Right lobe of liver (tissue), 4 donors: Measurements from ENCODE around the gene WASF3.

Experiments used
- POLR2A ChIP-seq: fragments of 450-650 bp; IDR thresholded peaks from one replicate; pipeline ENCODE4 v1.6.1; 2017; ENCODE audit warnings: antibody characterized with exemption, mild to moderate bottlenecking
- TF ChIP-seq, protein P1 (sequence below), 4 donors: fragments of 200-600 bp in 3 of 4; fragments of 450-650 bp in 1 of 4; IDR thresholded peaks; one replicate each; pipeline versions ENCODE4 v1.5.1 to v1.8.0; 2016 to 2022; ENCODE audit warnings: antibody characterized with exemption in 4 of 4, mild to moderate bottlenecking in 2 of 4
- donor health status: DM: no; HTN: no; CAD: no.
- donor health status: DM: no; HTN: no; CAD: no.
- donor health status: DM: no; HTN: yes; CAD: no.

DNA sequence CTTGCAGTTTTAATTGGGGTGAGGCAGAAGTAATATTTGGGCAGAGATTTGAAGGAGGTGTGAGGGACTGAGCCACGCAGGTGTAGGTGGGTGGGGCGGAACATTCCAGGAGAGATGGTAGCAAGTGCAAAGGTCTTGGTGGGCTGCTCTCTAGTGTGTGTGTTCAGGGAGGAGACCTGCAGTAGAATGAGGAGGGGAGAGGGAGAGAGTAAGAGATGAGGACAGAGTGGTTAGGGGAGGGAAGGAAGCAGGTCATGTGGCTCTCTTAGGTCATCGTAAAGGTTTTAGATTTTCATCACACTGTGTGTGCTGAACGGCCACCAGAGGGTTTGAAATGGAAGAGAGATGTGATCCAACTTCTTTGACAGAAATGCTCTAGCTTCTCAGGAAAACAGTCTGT is 33.5 kb downstream of the WASF3 start:
- TF ChIP-seq, protein P1, sequence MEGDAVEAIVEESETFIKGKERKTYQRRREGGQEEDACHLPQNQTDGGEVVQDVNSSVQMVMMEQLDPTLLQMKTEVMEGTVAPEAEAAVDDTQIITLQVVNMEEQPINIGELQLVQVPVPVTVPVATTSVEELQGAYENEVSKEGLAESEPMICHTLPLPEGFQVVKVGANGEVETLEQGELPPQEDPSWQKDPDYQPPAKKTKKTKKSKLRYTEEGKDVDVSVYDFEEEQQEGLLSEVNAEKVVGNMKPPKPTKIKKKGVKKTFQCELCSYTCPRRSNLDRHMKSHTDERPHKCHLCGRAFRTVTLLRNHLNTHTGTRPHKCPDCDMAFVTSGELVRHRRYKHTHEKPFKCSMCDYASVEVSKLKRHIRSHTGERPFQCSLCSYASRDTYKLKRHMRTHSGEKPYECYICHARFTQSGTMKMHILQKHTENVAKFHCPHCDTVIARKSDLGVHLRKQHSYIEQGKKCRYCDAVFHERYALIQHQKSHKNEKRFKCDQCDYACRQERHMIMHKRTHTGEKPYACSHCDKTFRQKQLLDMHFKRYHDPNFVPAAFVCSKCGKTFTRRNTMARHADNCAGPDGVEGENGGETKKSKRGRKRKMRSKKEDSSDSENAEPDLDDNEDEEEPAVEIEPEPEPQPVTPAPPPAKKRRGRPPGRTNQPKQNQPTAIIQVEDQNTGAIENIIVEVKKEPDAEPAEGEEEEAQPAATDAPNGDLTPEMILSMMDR (IDR thresholded peaks at IDR 0.05): no peak
- no peak for TF ChIP-seq POLR2A
